HEK293 (cell line): ENCODE measurements around the gene MAPKAP1.

Experiments
- FEZF1 ChIP-seq: fragments of 450-650 bp; formaldehyde crosslinking; IDR thresholded peaks from 2 replicates; pipeline ENCODE4 v1.5.1; 2016; ENCODE audit warnings: missing biosample characterization, missing genetic modification characterization
- REPIN1 ChIP-seq: fragments of 450-650 bp; formaldehyde crosslinking; IDR thresholded peaks from 2 replicates; pipeline ENCODE4 v1.5.1; 2017; ENCODE audit warnings: missing biosample characterization, missing genetic modification characterization, low read depth
- SP7 ChIP-seq: fragments of 450-650 bp; formaldehyde crosslinking; IDR thresholded peaks from 2 replicates; pipeline ENCODE4 v1.5.1; 2016; ENCODE audit warnings: missing biosample characterization, missing genetic modification characterization
- ZFP41 ChIP-seq: fragments of 450-650 bp; formaldehyde crosslinking; IDR thresholded peaks from 2 replicates; pipeline ENCODE4 v1.5.1; 2016; ENCODE audit warnings: missing biosample characterization, missing genetic modification characterization, borderline replicate concordance
- ZNF16 ChIP-seq: fragments of 450-650 bp; formaldehyde crosslinking; IDR thresholded peaks from 2 replicates; pipeline ENCODE4 v1.5.1; 2016; ENCODE audit warnings: low read depth, missing biosample characterization, missing genetic modification characterization
- ZNF24 ChIP-seq: fragments of 450-650 bp; formaldehyde crosslinking; IDR thresholded peaks from 2 replicates; pipeline ENCODE4 v1.5.1; 2016; ENCODE audit warnings: missing biosample characterization, missing genetic modification characterization
- ZNF521 ChIP-seq: fragments of 450-650 bp; formaldehyde crosslinking; IDR thresholded peaks from 2 replicates; pipeline ENCODE4 v1.5.1; 2017; ENCODE audit warnings: missing biosample characterization, mild to moderate bottlenecking, missing genetic modification characterization
- ZNF585B ChIP-seq: fragments of 450-650 bp; formaldehyde crosslinking; IDR thresholded peaks from 2 replicates; pipeline ENCODE4 v1.5.1; 2016; ENCODE audit warnings: missing biosample characterization, missing genetic modification characterization
- ZNF600 ChIP-seq: fragments of 450-650 bp; formaldehyde crosslinking; IDR thresholded peaks from 2 replicates; pipeline ENCODE4 v1.5.1; 2016; ENCODE audit warnings: missing biosample characterization, missing genetic modification characterization
- ZNF629 ChIP-seq: fragments of 450-650 bp; formaldehyde crosslinking; IDR thresholded peaks from 2 replicates; pipeline ENCODE4 v1.5.1; 2017; ENCODE audit warnings: missing biosample characterization, missing genetic modification characterization
- ZNF747 ChIP-seq: fragments of 450-650 bp; formaldehyde crosslinking; IDR thresholded peaks from 2 replicates; pipeline ENCODE4 v1.5.1; 2016; ENCODE audit warnings: missing biosample characterization, missing genetic modification characterization
- ZNF785 ChIP-seq: fragments of 450-650 bp; formaldehyde crosslinking; IDR thresholded peaks from 2 replicates; pipeline ENCODE4 v1.5.1; 2016; ENCODE audit warnings: missing biosample characterization, missing genetic modification characterization
- ZNF837 ChIP-seq: fragments of 450-650 bp; formaldehyde crosslinking; IDR thresholded peaks from 2 replicates; pipeline ENCODE4 v1.5.1; 2016; ENCODE audit warnings: missing biosample characterization, missing genetic modification characterization
- TF ChIP-seq, protein P1 (sequence below): fragments of 450-650 bp; formaldehyde crosslinking; IDR thresholded peaks from 2 replicates; pipeline ENCODE4 v1.5.1; 2016; ENCODE audit warnings: missing biosample characterization, missing genetic modification characterization
- TF ChIP-seq, protein P2 (sequence below): fragments of 450-650 bp; formaldehyde crosslinking; IDR thresholded peaks from 2 replicates; pipeline ENCODE4 v1.5.1; 2016; ENCODE audit warnings: missing biosample characterization, missing genetic modification characterization
- TF ChIP-seq, protein P3 (sequence below): fragments of 450-650 bp; formaldehyde crosslinking; IDR thresholded peaks from 2 replicates; pipeline ENCODE4 v1.5.1; 2016; ENCODE audit warnings: missing biosample characterization, missing genetic modification characterization
- TF ChIP-seq, protein P4 (sequence below): fragments of 450-650 bp; IDR thresholded peaks from 2 replicates; pipeline ENCODE4 v1.5.1; 2018; ENCODE audit warnings: missing biosample characterization, mild to moderate bottlenecking, missing genetic modification characterization
- TF ChIP-seq, protein P5 (sequence below): fragments of 450-650 bp; formaldehyde crosslinking; IDR thresholded peaks from 2 replicates; pipeline ENCODE4 v1.5.1; 2017; ENCODE audit warnings: missing biosample characterization, missing genetic modification characterization
- TF ChIP-seq, protein P6 (sequence below): fragments of 450-650 bp; formaldehyde crosslinking; IDR thresholded peaks from 2 replicates; pipeline ENCODE4 v1.5.1; 2017; ENCODE audit warnings: missing biosample characterization, missing genetic modification characterization
- TF ChIP-seq, protein P7 (sequence below): fragments of 450-650 bp; formaldehyde crosslinking; IDR thresholded peaks from 2 replicates; pipeline ENCODE4 v1.5.1; 2016; ENCODE audit warnings: missing biosample characterization, missing genetic modification characterization
- TF ChIP-seq, protein P8 (sequence below): fragments of 450-650 bp; formaldehyde crosslinking; IDR thresholded peaks from 2 replicates; pipeline ENCODE4 v1.5.1; 2016; ENCODE audit warnings: missing biosample characterization, missing genetic modification characterization
- TF ChIP-seq, protein P9 (sequence below): fragments of 450-650 bp; formaldehyde crosslinking; IDR thresholded peaks from 2 replicates; pipeline ENCODE4 v1.5.1; 2017; ENCODE audit warnings: missing biosample characterization, missing genetic modification characterization

Gene MAPKAP1

DNA sequence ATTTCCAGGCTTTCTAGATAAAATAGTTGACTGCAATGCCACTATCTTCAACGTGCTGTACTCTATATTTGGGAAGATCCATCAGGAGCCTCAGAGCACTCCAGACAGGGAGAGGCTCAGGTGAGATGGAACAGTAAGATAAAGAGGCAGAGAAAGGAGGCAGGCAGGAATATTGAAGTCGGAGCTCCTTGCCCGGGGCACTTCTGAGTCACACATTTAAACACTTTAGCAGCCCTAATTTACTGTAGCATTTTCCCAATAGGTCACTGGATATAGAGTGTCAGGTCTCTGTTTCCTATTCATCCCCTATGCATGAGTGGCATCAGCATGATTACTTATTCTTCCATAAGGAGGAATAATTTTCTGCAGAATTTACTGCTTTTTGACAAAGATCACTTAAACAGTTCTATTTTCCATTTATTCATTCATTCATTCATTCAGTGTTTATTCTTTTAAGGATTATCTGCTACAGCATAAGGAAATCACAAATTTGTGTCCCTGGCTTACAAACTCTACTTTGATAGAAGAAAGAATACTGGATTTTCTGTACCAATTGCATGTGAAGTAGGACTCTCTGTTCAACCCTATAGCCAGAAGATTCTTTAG, 170.7 kb downstream of the MAPKAP1 start (continued):
- TF ChIP-seq, protein P1, sequence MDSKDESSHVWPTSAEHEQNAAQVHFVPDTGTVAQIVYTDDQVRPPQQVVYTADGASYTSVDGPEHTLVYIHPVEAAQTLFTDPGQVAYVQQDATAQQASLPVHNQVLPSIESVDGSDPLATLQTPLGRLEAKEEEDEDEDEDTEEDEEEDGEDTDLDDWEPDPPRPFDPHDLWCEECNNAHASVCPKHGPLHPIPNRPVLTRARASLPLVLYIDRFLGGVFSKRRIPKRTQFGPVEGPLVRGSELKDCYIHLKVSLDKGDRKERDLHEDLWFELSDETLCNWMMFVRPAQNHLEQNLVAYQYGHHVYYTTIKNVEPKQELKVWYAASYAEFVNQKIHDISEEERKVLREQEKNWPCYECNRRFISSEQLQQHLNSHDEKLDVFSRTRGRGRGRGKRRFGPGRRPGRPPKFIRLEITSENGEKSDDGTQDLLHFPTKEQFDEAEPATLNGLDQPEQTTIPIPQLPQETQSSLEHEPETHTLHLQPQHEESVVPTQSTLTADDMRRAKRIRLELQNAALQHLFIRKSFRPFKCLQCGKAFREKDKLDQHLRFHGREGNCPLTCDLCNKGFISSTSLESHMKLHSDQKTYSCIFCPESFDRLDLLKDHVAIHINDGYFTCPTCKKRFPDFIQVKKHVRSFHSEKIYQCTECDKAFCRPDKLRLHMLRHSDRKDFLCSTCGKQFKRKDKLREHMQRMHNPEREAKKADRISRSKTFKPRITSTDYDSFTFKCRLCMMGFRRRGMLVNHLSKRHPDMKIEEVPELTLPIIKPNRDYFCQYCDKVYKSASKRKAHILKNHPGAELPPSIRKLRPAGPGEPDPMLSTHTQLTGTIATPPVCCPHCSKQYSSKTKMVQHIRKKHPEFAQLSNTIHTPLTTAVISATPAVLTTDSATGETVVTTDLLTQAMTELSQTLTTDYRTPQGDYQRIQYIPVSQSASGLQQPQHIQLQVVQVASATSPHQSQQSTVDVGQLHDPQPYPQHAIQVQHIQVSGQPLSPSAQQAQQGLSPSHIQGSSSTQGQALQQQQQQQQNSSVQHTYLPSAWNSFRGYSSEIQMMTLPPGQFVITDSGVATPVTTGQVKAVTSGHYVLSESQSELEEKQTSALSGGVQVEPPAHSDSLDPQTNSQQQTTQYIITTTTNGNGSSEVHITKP, result peak; percentile 42; the same call in 1 of the 2 replicates
- TF ChIP-seq FEZF1 (tag by site-specific recombination) (no peak), ZNF837 (tag by site-specific recombination) (no peak), ZNF629 (tag by site-specific recombination) (0 out of 2 replicates have a peak, but pooled peaks have one; percentile 11), ZNF585B (tag by site-specific recombination) (no peak), ZNF600 (no peak), ZFP41 (no peak), SP7 (tag by site-specific recombination) (peak; percentile 46), ZNF16 (tag by site-specific recombination) (peak; percentile 34; the same call in 1 of the 2 replicates), ZNF747 (no peak), ZNF24 (tag by site-specific recombination) (peak; percentile 58; the same call in 1 of the 2 replicates), REPIN1 (no peak), ZNF521 (tag by site-specific recombination) (no peak), ZNF785 (tag by site-specific recombination) (no peak)
- TF ChIP-seq, protein P2, sequence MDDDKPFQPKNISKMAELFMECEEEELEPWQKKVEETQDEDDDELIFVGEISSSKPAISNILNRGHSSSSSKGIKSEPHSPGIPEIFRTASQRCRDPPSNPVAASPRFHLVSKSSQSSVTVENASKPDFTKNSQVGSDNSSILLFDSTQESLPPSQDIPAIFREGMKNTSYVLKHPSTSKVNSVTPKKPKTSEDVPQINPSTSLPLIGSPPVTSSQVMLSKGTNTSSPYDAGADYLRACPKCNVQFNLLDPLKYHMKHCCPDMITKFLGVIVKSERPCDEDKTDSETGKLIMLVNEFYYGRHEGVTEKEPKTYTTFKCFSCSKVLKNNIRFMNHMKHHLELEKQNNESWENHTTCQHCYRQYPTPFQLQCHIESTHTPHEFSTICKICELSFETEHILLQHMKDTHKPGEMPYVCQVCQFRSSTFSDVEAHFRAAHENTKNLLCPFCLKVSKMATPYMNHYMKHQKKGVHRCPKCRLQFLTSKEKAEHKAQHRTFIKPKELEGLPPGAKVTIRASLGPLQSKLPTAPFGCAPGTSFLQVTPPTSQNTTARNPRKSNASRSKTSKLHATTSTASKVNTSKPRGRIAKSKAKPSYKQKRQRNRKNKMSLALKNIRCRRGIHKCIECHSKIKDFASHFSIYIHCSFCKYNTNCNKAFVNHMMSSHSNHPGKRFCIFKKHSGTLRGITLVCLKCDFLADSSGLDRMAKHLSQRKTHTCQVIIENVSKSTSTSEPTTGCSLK (tag by site-specific recombination), result no peak
- TF ChIP-seq, protein P3, sequence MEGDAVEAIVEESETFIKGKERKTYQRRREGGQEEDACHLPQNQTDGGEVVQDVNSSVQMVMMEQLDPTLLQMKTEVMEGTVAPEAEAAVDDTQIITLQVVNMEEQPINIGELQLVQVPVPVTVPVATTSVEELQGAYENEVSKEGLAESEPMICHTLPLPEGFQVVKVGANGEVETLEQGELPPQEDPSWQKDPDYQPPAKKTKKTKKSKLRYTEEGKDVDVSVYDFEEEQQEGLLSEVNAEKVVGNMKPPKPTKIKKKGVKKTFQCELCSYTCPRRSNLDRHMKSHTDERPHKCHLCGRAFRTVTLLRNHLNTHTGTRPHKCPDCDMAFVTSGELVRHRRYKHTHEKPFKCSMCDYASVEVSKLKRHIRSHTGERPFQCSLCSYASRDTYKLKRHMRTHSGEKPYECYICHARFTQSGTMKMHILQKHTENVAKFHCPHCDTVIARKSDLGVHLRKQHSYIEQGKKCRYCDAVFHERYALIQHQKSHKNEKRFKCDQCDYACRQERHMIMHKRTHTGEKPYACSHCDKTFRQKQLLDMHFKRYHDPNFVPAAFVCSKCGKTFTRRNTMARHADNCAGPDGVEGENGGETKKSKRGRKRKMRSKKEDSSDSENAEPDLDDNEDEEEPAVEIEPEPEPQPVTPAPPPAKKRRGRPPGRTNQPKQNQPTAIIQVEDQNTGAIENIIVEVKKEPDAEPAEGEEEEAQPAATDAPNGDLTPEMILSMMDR, result no peak
- TF ChIP-seq, protein P4, sequence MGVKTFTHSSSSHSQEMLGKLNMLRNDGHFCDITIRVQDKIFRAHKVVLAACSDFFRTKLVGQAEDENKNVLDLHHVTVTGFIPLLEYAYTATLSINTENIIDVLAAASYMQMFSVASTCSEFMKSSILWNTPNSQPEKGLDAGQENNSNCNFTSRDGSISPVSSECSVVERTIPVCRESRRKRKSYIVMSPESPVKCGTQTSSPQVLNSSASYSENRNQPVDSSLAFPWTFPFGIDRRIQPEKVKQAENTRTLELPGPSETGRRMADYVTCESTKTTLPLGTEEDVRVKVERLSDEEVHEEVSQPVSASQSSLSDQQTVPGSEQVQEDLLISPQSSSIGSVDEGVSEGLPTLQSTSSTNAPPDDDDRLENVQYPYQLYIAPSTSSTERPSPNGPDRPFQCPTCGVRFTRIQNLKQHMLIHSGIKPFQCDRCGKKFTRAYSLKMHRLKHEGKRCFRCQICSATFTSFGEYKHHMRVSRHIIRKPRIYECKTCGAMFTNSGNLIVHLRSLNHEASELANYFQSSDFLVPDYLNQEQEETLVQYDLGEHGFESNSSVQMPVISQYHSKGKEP (tag by site-specific recombination), result 0 out of 2 replicates have a peak, but pooled peaks have one; percentile 16
- TF ChIP-seq, protein P5, sequence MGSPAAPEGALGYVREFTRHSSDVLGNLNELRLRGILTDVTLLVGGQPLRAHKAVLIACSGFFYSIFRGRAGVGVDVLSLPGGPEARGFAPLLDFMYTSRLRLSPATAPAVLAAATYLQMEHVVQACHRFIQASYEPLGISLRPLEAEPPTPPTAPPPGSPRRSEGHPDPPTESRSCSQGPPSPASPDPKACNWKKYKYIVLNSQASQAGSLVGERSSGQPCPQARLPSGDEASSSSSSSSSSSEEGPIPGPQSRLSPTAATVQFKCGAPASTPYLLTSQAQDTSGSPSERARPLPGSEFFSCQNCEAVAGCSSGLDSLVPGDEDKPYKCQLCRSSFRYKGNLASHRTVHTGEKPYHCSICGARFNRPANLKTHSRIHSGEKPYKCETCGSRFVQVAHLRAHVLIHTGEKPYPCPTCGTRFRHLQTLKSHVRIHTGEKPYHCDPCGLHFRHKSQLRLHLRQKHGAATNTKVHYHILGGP (tag by site-specific recombination), result no peak
- TF ChIP-seq, protein P6, sequence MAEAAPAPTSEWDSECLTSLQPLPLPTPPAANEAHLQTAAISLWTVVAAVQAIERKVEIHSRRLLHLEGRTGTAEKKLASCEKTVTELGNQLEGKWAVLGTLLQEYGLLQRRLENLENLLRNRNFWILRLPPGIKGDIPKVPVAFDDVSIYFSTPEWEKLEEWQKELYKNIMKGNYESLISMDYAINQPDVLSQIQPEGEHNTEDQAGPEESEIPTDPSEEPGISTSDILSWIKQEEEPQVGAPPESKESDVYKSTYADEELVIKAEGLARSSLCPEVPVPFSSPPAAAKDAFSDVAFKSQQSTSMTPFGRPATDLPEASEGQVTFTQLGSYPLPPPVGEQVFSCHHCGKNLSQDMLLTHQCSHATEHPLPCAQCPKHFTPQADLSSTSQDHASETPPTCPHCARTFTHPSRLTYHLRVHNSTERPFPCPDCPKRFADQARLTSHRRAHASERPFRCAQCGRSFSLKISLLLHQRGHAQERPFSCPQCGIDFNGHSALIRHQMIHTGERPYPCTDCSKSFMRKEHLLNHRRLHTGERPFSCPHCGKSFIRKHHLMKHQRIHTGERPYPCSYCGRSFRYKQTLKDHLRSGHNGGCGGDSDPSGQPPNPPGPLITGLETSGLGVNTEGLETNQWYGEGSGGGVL (tag by site-specific recombination), result no peak
- TF ChIP-seq, protein P7, sequence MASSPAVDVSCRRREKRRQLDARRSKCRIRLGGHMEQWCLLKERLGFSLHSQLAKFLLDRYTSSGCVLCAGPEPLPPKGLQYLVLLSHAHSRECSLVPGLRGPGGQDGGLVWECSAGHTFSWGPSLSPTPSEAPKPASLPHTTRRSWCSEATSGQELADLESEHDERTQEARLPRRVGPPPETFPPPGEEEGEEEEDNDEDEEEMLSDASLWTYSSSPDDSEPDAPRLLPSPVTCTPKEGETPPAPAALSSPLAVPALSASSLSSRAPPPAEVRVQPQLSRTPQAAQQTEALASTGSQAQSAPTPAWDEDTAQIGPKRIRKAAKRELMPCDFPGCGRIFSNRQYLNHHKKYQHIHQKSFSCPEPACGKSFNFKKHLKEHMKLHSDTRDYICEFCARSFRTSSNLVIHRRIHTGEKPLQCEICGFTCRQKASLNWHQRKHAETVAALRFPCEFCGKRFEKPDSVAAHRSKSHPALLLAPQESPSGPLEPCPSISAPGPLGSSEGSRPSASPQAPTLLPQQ, result no peak
- TF ChIP-seq, protein P8, sequence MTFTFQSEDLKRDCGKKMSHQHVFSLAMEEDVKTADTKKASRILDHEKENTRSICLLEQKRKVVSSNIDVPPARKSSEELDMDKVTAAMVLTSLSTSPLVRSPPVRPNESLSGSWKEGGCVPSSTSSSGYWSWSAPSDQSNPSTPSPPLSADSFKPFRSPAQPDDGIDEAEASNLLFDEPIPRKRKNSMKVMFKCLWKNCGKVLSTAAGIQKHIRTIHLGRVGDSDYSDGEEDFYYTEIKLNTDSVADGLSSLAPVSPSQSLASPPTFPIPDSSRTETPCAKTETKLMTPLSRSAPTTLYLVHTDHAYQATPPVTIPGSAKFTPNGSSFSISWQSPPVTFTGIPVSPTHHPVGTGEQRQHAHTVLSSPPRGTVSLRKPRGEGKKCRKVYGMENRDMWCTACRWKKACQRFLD, result no peak
- TF ChIP-seq, protein P9, sequence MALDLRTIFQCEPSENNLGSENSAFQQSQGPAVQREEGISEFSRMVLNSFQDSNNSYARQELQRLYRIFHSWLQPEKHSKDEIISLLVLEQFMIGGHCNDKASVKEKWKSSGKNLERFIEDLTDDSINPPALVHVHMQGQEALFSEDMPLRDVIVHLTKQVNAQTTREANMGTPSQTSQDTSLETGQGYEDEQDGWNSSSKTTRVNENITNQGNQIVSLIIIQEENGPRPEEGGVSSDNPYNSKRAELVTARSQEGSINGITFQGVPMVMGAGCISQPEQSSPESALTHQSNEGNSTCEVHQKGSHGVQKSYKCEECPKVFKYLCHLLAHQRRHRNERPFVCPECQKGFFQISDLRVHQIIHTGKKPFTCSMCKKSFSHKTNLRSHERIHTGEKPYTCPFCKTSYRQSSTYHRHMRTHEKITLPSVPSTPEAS (tag by site-specific recombination), result no peak
